ENCODE results near the gene RNF14.

GRCh38 chr5:142032747-142033631 is 64.1 kb downstream of the RNF14 start:
- TF ChIP-seq POLR2A (IDR thresholded peaks at IDR 0.05): no peak
- TF ChIP-seq CTCF (IDR thresholded peaks at IDR 0.05): no peak
